HepG2 (cell line): Measurements from ENCODE around the gene COL9A3. TPM values are rescaled to one million over a fixed set of nuclear protein-coding genes. Genes with fewer than 3 reads are reported as not detected.

Source experiments
- KLF6 ChIP-seq: IDR thresholded peaks from 2 replicates; pipeline ENCODE4 v1.8.0; 2016; ENCODE audit warnings: missing biosample characterization, missing genetic modification reagents
- MBNL3 ChIP-seq: fragments of 250-450 bp; sonication (Bioruptor Pico); conservative IDR thresholded peaks from 2 replicates; pipeline ENCODE4 v1.8.0; 2022; ENCODE audit warnings: mild to moderate bottlenecking, inconsistent platforms
- MIER3 ChIP-seq: IDR thresholded peaks from 2 replicates; pipeline ENCODE4 v1.6.1; 2016; ENCODE audit warnings: missing compliant biosample characterization, borderline replicate concordance
- RNF2 ChIP-seq: fragments of 450-650 bp; conservative IDR thresholded peaks from 2 replicates; pipeline ENCODE4 v1.6.1; 2016; ENCODE audit warnings: low read depth
- SIX4 ChIP-seq: sonication (generic); formaldehyde crosslinking; IDR thresholded peaks from 2 replicates; pipeline ENCODE4 v1.4.0; 2020; ENCODE audit warnings: missing genetic modification reagents
- SMARCC2 ChIP-seq: fragments of 450-650 bp; IDR thresholded peaks from 2 replicates; pipeline ENCODE4 v1.6.1; 2017; ENCODE audit warnings: antibody characterized with exemption, mild to moderate bottlenecking
- ZBTB3 ChIP-seq: sonication (generic); formaldehyde crosslinking; IDR thresholded peaks from 2 replicates; pipeline ENCODE4 v1.4.0; 2020; ENCODE audit warnings: low read depth, mild to moderate bottlenecking, moderate library complexity, missing genetic modification reagents, borderline replicate concordance
- ZBTB7A ChIP-seq: sonication (generic); formaldehyde crosslinking; IDR thresholded peaks from 2 replicates; pipeline ENCODE4 v1.8.0; 2022; ENCODE audit warnings: mild to moderate bottlenecking, missing genetic modification reagents
- ZBTB7B ChIP-seq: sonication (generic); formaldehyde crosslinking; IDR thresholded peaks from 2 replicates; pipeline ENCODE4 v1.4.0; 2020; ENCODE audit warnings: missing genetic modification reagents
- ZKSCAN1 ChIP-seq: fragments of 150-350 bp; IDR thresholded peaks from 2 replicates; pipeline ENCODE4 v1.6.1; 2014; ENCODE audit warnings: low read length
- ZNF24 ChIP-seq: fragments of 450-650 bp; IDR thresholded peaks from 2 replicates; pipeline ENCODE4 v1.6.1; 2017; ENCODE audit warnings: antibody characterized with exemption, mild to moderate bottlenecking
- ZNF331 ChIP-seq: sonication (generic); formaldehyde crosslinking; IDR thresholded peaks from 2 replicates; pipeline ENCODE4 v1.4.0; 2020; ENCODE audit warnings: missing genetic modification reagents
- ZNF350 ChIP-seq: sonication (generic); formaldehyde crosslinking; IDR thresholded peaks from 2 replicates; pipeline ENCODE4 v1.4.0; 2020; ENCODE audit warnings: mild to moderate bottlenecking, low read depth, missing genetic modification reagents, borderline replicate concordance
- ZNF556 ChIP-seq: sonication (generic); formaldehyde crosslinking; IDR thresholded peaks from 2 replicates; pipeline ENCODE4 v1.4.0; 2020; ENCODE audit warnings: mild to moderate bottlenecking, missing genetic modification reagents, borderline replicate concordance
- ZNF724P ChIP-seq: sonication (generic); formaldehyde crosslinking; IDR thresholded peaks from 2 replicates; pipeline ENCODE4 v1.8.0; 2022; ENCODE audit warnings: missing genetic modification reagents, borderline replicate concordance
- ZNF790 ChIP-seq: sonication (generic); formaldehyde crosslinking; IDR thresholded peaks from 2 replicates; pipeline ENCODE4 v1.8.0; 2022; ENCODE audit warnings: missing genetic modification reagents, mild to moderate bottlenecking, borderline replicate concordance
- ZNF850 ChIP-seq: sonication (generic); formaldehyde crosslinking; conservative IDR thresholded peaks from 2 replicates; pipeline ENCODE4 v1.9.0; 2021; ENCODE audit warnings: mild to moderate bottlenecking, missing genetic modification reagents
- polyA plus RNA-seq, 8 experiments: library from polyadenylated mRNA; depleted of rRNA in 3 of 8; stranded (reverse) in 7 of 8; unstranded in 1 of 8; fragments of >200 nt; fragmentation: Illumina TruSeq in 4 of 8; extraction: Trizol in 4 of 8; gene quantifications; 2 replicates each; pipeline versions ENCODE4 v1.2.1 to v1.2.3, GENCODE V29; 2011 to 2016; ENCODE audit warnings: low read depth in 4 of 8, missing spikeins in 1 of 8, mixed read lengths in 1 of 8; ENCODE audit not compliant: insufficient read depth in 1 of 8
- total RNA-seq, 5 experiments: library from RNA; depleted of rRNA; stranded (reverse); fragments of >200 nt; fragmentation: Illumina TruSeq; extraction: Trizol; gene quantifications; 2 replicates each; pipeline ENCODE4 v1.2.3, GENCODE V29; 2016; ENCODE audit warnings: low read depth in 1 of 5
- TF ChIP-seq, protein P1 (sequence below): sonication (generic); formaldehyde crosslinking; IDR thresholded peaks from 2 replicates; pipeline ENCODE4 v1.4.0; 2020; ENCODE audit warnings: missing genetic modification reagents
- TF ChIP-seq, protein P2 (sequence below): sonication (generic); formaldehyde crosslinking; IDR thresholded peaks from 2 replicates; pipeline ENCODE4 v1.5.0; 2020; ENCODE audit warnings: mild to moderate bottlenecking, missing genetic modification reagents, moderate library complexity
- TF ChIP-seq, protein P3 (sequence below): sonication (generic); formaldehyde crosslinking; IDR thresholded peaks from 2 replicates; pipeline ENCODE4 v1.5.0; 2020; ENCODE audit warnings: mild to moderate bottlenecking, missing genetic modification reagents
- TF ChIP-seq, protein P4 (sequence below): sonication (generic); formaldehyde crosslinking; IDR thresholded peaks from 2 replicates; pipeline ENCODE4 v1.4.0; 2020; ENCODE audit warnings: missing genetic modification reagents
- TF ChIP-seq, protein P5 (sequence below): sonication (generic); formaldehyde crosslinking; IDR thresholded peaks from 2 replicates; pipeline ENCODE4 v1.4.0; 2020; ENCODE audit warnings: mild to moderate bottlenecking, missing genetic modification reagents

COL9A3 gene
- total and polyA plus RNA-seq, 2 of the 13 experiments (the other 11 are each of a cell fraction or from before 2014, with no cell fraction given), result 155 to 204 TPM

DNA sequence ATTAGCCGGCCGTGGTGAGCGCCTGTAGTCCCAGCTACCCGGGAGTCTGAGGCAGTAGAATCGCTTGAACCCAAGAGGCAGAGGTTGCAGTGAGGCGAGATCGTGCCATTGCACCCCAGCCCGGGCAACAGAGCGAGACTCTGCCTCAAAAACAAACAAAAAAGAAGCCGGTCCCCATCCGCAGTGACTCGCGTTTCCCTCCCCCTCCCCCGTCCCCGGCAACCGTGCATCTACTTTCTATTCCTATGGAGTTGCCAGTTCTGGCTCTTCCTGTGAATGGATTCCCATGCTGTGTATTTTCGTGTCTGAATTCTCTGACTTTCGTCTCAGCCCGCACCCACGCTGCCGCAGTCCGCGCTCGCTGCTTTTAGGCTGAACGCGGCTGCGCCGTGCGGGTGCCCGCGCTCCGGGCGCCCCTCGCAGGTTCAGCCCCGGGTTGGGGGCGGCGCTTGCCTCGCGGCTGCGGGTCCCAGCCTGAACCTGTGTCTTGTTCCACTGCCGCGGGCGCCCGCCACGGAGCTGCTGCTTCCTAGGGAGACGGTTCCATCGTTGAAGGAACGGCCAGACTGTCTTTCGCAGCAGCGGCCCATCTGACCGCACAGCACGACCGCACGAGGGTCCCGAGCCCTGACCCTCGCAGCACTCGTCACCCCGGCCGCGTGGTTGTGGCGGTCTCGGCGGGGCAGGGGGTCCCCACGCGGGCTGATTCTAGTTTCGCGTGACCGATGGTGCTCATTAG is 21.7 kb upstream of the COL9A3 start (continued):
- TF ChIP-seq ZNF724P (CRISPR knock-in tag) (peak; percentile 90), MBNL3 (CRISPR knock-in tag) (no peak), ZBTB7B (peak; percentile 80), ZNF556 (CRISPR knock-in tag) (no peak; the same call in 1 of the 2 replicates), ZNF850 (CRISPR knock-in tag) (no peak), ZNF24 (no peak), ZKSCAN1 (no peak), KLF6 (CRISPR knock-in tag) (peak; percentile 50), MIER3 (CRISPR knock-in tag) (0 out of 2 replicates have a peak, but pooled peaks have one; percentile 12), SMARCC2 (no peak), RNF2 (peak; percentile 72; the same call in 1 of the 2 replicates), ZNF790 (CRISPR knock-in tag) (no peak; the same call in 1 of the 2 replicates), ZNF350 (no peak; the same call in 1 of the 2 replicates), ZBTB7A (CRISPR knock-in tag) (peak; percentile 96), ZBTB3 (peak; percentile 74; the same call in 1 of the 2 replicates), ZNF331 (peak; percentile 40; the same call in 1 of the 2 replicates), SIX4 (no peak)
- TF ChIP-seq, protein P1, sequence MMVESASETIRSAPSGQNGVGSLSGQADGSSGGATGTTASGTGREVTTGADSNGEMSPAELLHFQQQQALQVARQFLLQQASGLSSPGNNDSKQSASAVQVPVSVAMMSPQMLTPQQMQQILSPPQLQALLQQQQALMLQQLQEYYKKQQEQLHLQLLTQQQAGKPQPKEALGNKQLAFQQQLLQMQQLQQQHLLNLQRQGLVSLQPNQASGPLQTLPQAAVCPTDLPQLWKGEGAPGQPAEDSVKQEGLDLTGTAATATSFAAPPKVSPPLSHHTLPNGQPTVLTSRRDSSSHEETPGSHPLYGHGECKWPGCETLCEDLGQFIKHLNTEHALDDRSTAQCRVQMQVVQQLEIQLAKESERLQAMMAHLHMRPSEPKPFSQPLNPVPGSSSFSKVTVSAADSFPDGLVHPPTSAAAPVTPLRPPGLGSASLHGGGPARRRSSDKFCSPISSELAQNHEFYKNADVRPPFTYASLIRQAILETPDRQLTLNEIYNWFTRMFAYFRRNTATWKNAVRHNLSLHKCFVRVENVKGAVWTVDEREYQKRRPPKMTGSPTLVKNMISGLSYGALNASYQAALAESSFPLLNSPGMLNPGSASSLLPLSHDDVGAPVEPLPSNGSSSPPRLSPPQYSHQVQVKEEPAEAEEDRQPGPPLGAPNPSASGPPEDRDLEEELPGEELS (CRISPR knock-in tag), result peak; percentile 51
- TF ChIP-seq, protein P2, sequence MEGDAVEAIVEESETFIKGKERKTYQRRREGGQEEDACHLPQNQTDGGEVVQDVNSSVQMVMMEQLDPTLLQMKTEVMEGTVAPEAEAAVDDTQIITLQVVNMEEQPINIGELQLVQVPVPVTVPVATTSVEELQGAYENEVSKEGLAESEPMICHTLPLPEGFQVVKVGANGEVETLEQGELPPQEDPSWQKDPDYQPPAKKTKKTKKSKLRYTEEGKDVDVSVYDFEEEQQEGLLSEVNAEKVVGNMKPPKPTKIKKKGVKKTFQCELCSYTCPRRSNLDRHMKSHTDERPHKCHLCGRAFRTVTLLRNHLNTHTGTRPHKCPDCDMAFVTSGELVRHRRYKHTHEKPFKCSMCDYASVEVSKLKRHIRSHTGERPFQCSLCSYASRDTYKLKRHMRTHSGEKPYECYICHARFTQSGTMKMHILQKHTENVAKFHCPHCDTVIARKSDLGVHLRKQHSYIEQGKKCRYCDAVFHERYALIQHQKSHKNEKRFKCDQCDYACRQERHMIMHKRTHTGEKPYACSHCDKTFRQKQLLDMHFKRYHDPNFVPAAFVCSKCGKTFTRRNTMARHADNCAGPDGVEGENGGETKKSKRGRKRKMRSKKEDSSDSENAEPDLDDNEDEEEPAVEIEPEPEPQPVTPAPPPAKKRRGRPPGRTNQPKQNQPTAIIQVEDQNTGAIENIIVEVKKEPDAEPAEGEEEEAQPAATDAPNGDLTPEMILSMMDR (CRISPR knock-in tag), result peak; percentile 33
- TF ChIP-seq, protein P3, sequence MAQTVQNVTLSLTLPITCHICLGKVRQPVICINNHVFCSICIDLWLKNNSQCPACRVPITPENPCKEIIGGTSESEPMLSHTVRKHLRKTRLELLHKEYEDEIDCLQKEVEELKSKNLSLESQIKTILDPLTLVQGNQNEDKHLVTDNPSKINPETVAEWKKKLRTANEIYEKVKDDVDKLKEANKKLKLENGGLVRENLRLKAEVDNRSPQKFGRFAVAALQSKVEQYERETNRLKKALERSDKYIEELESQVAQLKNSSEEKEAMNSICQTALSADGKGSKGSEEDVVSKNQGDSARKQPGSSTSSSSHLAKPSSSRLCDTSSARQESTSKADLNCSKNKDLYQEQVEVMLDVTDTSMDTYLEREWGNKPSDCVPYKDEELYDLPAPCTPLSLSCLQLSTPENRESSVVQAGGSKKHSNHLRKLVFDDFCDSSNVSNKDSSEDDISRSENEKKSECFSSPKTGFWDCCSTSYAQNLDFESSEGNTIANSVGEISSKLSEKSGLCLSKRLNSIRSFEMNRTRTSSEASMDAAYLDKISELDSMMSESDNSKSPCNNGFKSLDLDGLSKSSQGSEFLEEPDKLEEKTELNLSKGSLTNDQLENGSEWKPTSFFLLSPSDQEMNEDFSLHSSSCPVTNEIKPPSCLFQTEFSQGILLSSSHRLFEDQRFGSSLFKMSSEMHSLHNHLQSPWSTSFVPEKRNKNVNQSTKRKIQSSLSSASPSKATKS (CRISPR knock-in tag), result 0 out of 2 replicates have a peak, but pooled peaks have one; percentile 65
- TF ChIP-seq, protein P4, sequence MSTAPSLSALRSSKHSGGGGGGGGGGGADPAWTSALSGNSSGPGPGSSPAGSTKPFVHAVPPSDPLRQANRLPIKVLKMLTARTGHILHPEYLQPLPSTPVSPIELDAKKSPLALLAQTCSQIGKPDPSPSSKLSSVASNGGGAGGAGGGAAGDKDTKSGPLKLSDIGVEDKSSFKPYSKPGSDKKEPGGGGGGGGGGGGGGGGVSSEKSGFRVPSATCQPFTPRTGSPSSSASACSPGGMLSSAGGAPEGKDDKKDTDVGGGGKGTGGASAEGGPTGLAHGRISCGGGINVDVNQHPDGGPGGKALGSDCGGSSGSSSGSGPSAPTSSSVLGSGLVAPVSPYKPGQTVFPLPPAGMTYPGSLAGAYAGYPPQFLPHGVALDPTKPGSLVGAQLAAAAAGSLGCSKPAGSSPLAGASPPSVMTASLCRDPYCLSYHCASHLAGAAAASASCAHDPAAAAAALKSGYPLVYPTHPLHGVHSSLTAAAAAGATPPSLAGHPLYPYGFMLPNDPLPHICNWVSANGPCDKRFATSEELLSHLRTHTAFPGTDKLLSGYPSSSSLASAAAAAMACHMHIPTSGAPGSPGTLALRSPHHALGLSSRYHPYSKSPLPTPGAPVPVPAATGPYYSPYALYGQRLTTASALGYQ (CRISPR knock-in tag), result peak; percentile 87
- TF ChIP-seq, protein P5, sequence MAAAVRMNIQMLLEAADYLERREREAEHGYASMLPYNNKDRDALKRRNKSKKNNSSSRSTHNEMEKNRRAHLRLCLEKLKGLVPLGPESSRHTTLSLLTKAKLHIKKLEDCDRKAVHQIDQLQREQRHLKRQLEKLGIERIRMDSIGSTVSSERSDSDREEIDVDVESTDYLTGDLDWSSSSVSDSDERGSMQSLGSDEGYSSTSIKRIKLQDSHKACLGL (CRISPR knock-in tag), result peak; percentile 53
